ENCODE measurements around the gene CLNK.

The CLNK gene

GRCh38 chr4:10698172-10698571 is 13.6 kb upstream of the CLNK start:
- DNase-seq = no peak

GRCh38 chr4:10697086-10697485 is 12.5 kb upstream of the CLNK start:
- DNase-seq = peak; percentile 55

- no peak for DNase-seq
These were observed 11.7 kb upstream of the CLNK start for GRCh38 chr4:10696253-10696652.

GRCh38 chr4:10694828-10695209 is 10.3 kb upstream of the CLNK start:
- no peak for DNase-seq

DNA sequence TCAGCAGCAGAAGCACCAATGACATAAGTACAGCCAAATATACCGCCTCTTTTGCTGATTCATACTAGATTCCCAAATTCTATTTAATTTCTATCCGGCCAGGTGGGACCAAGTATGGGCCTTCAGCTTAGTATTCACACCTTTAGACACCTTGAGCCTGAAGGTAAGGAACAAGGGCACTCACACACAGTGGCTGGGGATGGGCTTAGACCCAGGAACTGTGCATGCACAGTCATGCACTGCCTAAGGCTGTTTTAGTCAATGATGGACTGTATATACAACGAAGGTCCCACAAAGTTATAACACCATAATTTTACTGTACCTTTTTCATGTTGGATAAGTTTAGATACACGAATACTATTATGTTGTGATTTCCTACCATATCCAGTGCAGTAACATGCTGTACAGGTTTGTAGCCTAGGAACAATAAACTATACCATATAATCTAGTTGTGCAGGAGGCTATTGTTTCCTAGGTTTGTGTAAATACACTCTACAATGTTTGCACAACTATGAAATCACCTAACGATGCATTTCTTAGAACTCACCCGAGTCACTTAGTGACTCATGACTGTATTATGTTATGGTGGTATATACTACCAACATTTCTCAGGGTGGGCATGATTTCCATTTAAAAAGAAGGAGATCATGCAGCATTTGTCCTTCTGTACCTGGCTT is 9.7 kb upstream of the CLNK start:
- no peak for DNase-seq

DNA sequence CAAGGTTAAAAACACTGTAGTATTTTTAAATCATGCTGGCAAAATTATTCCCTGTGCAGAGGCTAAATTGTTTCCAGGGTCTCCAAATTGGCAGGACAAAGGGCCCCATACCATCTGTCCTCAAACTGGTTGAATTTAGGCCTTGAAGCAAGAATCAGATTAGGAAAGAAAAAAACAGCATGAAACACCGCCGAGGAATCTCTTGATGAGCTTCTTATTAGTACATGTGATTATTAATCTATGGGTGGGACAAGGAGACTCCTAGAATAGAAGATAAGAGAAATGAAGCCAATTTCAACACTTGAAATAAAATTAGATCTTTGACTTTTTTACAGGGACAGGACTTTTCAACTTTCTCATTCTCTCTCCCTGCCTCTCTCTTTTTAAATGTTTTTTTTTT is 7.1 kb upstream of the CLNK start:
- DNase-seq = no peak

DNA sequence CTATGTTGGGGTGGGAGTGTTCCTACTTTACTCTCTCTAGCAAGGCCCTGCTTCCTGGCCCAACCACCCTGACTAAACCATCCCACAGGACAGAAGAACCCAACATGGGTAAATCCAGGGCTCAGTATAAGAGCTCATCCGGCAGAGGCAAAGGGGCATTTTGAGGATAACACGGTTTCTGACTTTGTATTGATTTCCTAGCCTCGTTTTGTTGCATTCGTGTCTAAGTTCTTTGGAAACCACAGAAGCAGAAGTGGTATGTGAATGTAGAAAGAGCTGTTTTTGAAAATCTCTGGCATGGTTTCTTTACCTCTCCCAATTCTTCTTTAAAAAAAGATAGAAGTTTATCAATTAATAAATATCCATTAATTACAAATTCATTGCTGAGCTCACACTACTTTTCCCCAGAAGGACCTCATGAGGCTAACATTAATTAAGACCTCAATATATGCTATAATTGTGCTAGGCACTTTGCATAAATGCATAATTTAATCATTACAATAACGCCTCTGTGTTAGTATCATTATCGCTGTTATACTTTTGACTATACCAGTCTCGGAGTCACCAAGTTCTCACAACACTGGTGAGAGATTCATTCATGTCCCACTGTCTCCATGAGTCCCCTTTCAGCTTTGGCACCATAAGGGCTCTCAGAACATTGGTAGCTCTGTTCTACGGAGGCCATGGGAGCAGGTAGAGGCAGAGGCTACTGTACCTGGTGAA is 5.8 kb upstream of the CLNK start:
- DNase-seq = no peak

DNA sequence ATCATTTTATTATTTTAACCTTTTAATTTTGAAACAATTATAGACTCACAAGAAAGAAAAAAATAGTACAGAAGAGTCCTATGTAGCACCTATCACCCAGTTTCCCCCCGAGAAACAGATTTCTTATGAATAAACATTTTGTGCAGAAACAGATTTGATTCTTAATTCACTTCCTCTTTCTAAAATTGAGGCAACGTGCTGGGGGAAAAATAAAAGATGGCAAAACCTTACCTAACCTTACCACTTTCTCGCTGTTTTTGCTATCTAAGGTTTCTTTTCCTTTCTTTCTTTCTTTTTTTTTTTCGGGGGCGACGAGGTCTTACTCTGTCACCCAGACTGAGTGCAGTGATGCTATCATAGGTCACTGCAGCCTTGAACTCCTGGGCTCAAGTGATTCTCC is 4.3 kb upstream of the CLNK start:
- DNase-seq = no peak

DNA sequence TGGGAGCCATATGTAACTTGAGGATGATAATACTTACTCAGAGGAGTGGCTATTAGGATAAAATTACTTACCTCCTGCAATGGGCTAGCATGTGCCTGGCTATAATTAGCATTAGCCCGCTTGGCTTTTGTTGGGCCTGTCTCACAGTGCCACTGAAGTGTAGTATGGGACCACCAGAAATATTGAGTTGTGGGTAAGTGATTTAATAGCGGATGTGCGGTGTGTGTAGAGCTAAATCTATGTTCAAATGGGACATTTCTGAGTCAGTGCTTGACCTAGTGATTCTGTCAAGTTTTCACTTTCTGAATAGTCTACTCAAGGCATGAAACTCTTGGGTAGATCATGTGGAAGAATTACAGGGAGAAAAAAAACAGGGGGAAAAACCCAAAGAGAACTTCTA is 3.5 kb upstream of the CLNK start:
- DNase-seq = no peak

- no peak for DNase-seq
These were observed 3.0 kb upstream of the CLNK start for GRCh38 chr4:10687526-10687925.

- DNase-seq = no peak
These were observed 2.2 kb downstream of the CLNK start for GRCh38 chr4:10682397-10682796.

- no peak for DNase-seq
These were observed 6.6 kb downstream of the CLNK start for GRCh38 chr4:10677796-10678497.

GRCh38 chr4:10673817-10674369 is 10.7 kb downstream of the CLNK start:
- DNase-seq = no peak

- no peak for DNase-seq
These were observed 12.2 kb downstream of the CLNK start for GRCh38 chr4:10672379-10672778.

GRCh38 chr4:10671799-10672198 is 12.8 kb downstream of the CLNK start:
- DNase-seq = no peak

DNA sequence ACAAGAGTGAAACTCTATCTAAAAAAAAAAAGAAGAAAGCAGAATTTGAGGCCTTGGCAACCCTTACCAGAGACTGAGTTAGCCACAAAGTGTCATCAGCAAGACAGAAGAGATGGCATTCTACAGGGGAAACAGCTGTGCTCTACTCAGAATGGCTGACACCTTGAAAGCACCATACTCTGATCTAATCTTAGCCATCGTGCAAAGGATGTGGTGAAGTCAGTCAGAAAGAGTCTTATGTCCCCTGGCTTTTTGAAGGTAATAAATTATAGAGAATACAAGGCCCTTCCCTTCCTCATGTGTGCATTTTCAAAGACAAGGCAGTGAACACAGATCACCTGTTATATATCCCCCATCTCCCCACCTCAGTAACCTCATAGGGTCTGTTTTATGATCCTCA is 13.2 kb downstream of the CLNK start:
- no peak for DNase-seq

DNA sequence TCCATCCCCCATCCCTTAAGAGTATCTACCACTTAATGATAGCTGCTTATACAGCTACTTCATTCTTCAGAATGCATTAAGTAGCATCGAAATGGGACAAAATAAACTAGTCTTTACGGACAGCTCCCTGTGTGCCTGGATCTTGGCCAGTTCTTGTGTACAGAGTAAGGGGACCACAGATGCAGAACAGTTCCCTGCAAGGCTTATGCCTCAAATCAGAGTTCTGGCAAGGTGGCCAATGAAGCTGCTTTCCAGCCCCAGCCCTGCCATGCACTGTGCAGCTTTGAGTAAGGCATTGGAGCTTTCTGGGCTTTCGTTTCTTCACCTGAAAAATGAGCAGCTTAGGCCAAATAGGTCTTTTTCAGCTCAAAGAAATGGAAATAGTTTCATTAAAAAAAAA is 14.2 kb downstream of the CLNK start:
- DNase-seq = no peak

GRCh38 chr4:10667701-10668326 is 16.8 kb downstream of the CLNK start:
- DNase-seq = peak; percentile 42

GRCh38 chr4:10666616-10667015 is 18.0 kb downstream of the CLNK start:
- peak; percentile 88 for DNase-seq

DNA sequence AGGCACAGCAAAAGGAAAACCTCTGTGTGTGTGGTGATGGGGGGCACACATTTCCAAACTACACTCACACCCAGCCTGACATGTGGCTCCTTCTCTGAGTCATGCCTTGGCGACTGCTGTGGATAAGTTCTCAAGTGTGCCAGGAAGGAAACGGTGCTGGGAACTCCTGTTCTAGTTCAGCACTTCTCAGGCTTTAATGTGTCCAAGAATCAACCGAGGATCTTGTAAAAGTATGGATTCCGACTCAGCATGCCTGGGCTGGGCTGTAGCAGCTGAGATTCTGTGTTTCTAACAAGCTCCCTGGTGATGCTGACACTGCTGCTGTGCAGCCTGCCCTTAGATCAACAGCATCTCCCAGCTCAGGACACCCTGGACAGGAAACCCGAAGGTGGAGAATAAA is 20.2 kb downstream of the CLNK start:
- DNase-seq = no peak

DNA sequence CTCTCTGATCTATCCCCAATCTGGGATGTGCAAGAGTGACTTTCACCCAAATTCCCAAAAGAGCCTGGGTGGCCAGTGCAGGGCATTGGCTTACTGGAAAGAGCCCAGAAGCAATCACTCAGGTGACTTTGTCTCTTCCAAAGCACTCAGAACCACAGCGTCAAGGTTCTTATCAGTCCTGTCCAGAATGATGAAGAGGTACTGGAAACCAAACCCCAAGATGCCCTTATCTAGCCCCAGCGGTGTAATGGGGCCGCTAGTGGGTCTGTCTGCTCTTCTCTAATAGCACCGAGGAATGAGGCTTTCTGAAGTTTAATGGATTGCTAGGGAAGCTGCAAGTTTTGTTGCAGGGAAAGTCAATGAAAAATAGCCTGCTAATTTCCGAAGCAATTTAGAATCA is 21.6 kb downstream of the CLNK start:
- no peak for DNase-seq

DNA sequence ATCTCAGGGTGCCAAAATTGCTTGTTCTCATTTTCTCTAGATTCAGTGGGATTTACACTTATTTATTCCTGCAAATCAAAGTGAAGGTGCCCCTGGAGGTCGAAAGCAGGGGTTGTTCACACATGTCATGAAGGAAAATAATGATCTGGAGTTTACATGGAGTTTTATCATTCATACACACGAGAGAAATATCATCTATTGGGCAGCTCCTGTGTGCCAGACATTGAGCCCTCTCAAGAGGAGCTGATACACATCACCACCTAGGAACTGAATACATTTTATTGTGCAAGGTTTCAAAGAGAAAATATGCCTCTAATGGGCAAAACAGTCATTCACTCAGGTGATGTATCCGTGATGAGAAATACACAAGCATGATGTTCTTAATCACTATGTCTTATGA is 23.5 kb downstream of the CLNK start:
- no peak for DNase-seq

- no peak for DNase-seq
These were observed 25.3 kb downstream of the CLNK start for GRCh38 chr4:10659251-10659650.

DNA sequence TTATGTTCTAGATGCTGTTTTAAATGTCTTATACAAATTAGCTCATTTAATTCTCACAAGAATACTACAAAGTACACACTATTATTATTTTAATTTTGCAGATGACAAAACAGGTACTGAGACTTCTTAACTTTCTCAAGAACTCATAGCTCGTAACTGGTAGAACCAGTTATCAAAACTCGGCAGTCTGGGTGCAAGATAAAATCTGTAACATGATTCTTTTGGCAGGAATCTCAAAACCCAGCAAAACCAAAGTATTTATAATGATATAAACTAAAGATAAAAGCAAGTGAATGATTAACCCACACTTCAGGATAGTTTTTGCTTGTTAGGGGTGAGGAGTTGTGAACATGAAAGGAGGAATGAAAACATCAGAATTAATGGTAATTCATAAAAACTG is 27.6 kb downstream of the CLNK start:
- DNase-seq = no peak
